Measurements from ENCODE around the gene NGEF. TPM values are rescaled to one million over a fixed set of nuclear protein-coding genes. Genes with fewer than 3 reads are reported as not detected.

NGEF gene
- total RNA-seq, 1 experiment from 2014 or later, result 5.4 TPM

DNA sequence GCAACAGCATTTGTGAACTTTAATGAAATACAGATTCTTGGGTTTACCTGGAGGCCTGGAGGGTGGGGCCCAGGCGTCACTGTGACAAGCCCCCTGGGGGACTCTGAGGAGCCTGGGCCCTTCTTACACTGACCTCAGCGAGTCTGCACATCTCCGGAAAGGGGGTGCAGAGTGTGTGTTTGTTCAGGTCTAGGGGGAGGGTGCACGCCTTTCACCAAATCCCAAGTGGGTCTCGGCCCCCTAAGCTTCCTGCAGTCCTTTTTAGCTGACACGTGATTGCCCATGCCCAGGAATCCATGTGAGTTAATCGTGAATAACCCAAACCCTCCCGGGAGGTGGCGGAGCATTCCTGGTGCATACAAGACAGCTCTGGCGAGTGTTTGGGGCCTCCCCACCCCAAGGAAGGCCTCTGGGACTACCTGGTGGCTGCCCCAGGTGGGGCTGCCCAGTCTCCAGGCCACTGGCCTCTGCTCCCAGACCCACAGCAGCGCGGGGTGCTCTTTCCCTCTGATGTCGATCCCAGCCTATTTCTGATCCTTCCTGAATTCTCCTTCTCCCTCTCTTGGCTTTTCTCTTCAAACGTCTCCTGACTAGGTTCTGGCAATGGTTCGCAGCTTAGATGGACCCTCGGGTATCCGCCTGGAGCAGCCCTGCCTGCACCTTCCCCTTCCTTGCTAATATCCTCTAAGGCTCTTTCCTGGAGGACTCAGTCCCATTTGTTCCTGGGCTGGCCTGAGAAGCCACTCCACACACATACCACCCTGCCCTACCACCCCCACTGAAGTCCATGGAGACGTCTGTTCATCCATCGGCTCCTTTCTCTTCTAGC, 10.0 kb downstream of the NGEF start:
- Mint-ChIP-seq H3K9me3 (no peaks in the 10 kb centered on the region), H3K27me3 (ENCODE audit: low read depth) (peaks cover 2% of the 10 kb centered on the region; the same call in 1 of the 2 replicates), H3K27ac (no peak overlapping the region), H3K4me1 (no peaks in the 10 kb centered on the region), H3K4me3 (no peak overlapping the region), H3K36me3 (no peaks in the 10 kb centered on the region)
- ChIA-PET POLR2A (interaction anchor here (0.6 kb wide), 1 partner anchor 1077 kb away, joined by 13 read pairs; the partner anchor contains the start of gene NPPC), CTCF (interaction anchor here (1.1 kb wide), 1 partner anchor 26 kb away, joined by 4 read pairs; no protein-coding TSS in a partner anchor)
- no peak for DNase-seq (ENCODE audit: low spot score)
- ATAC-seq, result no peak
- TF ChIP-seq MLX (CRISPR knock-in tag; IDR thresholded peaks at IDR 0.05), result no peak
- no peak for TF ChIP-seq TEAD1 (CRISPR knock-in tag; IDR thresholded peaks at IDR 0.05)
- TF ChIP-seq TCF7 (CRISPR knock-in tag; IDR thresholded peaks at IDR 0.05; ENCODE audit: low read depth), result no peak
- TF ChIP-seq MYBL2 (CRISPR knock-in tag; IDR thresholded peaks at IDR 0.05), result no peak
- TF ChIP-seq FOXP1 (CRISPR knock-in tag; IDR thresholded peaks at IDR 0.05; ENCODE audit: borderline replicate concordance), result no peak
- no peak for TF ChIP-seq JAZF1 (CRISPR knock-in tag; IDR thresholded peaks at IDR 0.05)
- TF ChIP-seq HMGXB4 (CRISPR knock-in tag; IDR thresholded peaks at IDR 0.05), result no peak
- no peak for TF ChIP-seq CREM (CRISPR knock-in tag; IDR thresholded peaks at IDR 0.05)
- no peak for TF ChIP-seq CREB1 (CRISPR knock-in tag; IDR thresholded peaks at IDR 0.05)
- TF ChIP-seq, protein P1, sequence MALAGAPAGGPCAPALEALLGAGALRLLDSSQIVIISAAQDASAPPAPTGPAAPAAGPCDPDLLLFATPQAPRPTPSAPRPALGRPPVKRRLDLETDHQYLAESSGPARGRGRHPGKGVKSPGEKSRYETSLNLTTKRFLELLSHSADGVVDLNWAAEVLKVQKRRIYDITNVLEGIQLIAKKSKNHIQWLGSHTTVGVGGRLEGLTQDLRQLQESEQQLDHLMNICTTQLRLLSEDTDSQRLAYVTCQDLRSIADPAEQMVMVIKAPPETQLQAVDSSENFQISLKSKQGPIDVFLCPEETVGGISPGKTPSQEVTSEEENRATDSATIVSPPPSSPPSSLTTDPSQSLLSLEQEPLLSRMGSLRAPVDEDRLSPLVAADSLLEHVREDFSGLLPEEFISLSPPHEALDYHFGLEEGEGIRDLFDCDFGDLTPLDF (CRISPR knock-in tag; IDR thresholded peaks at IDR 0.05), result no peak
- no peak for TF ChIP-seq NR1H2 (CRISPR knock-in tag; IDR thresholded peaks at IDR 0.05)
- TF ChIP-seq GRHL2 (CRISPR knock-in tag; IDR thresholded peaks at IDR 0.05; ENCODE audit: insufficient replicate concordance, severe bottlenecking), result no peak
- TF ChIP-seq ZNF423 (CRISPR knock-in tag; IDR thresholded peaks at IDR 0.05), result no peak
- TF ChIP-seq NFYB (CRISPR knock-in tag; conservative IDR thresholded peaks at IDR 0.05; ENCODE audit: low read depth), result no peak

- ATAC-seq, result no peak
- no peaks in the 10 kb centered on the region for H3K9me3 Mint-ChIP-seq
- no peak for TF ChIP-seq TEAD4 (CRISPR knock-in tag; IDR thresholded peaks at IDR 0.05)
- no peak for TF ChIP-seq NR3C1 (CRISPR knock-in tag; conservative IDR thresholded peaks at IDR 0.05; ENCODE audit: low read depth)
- TF ChIP-seq, protein P2, sequence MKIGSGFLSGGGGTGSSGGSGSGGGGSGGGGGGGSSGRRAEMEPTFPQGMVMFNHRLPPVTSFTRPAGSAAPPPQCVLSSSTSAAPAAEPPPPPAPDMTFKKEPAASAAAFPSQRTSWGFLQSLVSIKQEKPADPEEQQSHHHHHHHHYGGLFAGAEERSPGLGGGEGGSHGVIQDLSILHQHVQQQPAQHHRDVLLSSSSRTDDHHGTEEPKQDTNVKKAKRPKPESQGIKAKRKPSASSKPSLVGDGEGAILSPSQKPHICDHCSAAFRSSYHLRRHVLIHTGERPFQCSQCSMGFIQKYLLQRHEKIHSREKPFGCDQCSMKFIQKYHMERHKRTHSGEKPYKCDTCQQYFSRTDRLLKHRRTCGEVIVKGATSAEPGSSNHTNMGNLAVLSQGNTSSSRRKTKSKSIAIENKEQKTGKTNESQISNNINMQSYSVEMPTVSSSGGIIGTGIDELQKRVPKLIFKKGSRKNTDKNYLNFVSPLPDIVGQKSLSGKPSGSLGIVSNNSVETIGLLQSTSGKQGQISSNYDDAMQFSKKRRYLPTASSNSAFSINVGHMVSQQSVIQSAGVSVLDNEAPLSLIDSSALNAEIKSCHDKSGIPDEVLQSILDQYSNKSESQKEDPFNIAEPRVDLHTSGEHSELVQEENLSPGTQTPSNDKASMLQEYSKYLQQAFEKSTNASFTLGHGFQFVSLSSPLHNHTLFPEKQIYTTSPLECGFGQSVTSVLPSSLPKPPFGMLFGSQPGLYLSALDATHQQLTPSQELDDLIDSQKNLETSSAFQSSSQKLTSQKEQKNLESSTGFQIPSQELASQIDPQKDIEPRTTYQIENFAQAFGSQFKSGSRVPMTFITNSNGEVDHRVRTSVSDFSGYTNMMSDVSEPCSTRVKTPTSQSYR (CRISPR knock-in tag; IDR thresholded peaks at IDR 0.05), result no peak
- no peak for TF ChIP-seq ZNF396 (CRISPR knock-in tag; IDR thresholded peaks at IDR 0.05; ENCODE audit: borderline replicate concordance)
- no peak for TF ChIP-seq ZNF416 (CRISPR knock-in tag; IDR thresholded peaks at IDR 0.05)
- TF ChIP-seq NFATC4 (CRISPR knock-in tag; IDR thresholded peaks at IDR 0.05), result no peak
- no peak for TF ChIP-seq ZNF425 (CRISPR knock-in tag; conservative IDR thresholded peaks at IDR 0.05)
- TF ChIP-seq NR1H2 (CRISPR knock-in tag; IDR thresholded peaks at IDR 0.05), result no peak
- no peak for DNase-seq (ENCODE audit: low spot score)
- no peak overlapping the region for H3K27ac Mint-ChIP-seq
- no peaks in the 10 kb centered on the region for H3K36me3 Mint-ChIP-seq
- H3K4me1 Mint-ChIP-seq, result no peaks in the 10 kb centered on the region
- no peak overlapping the region for H3K4me3 Mint-ChIP-seq
- H3K27me3 Mint-ChIP-seq (ENCODE audit: low read depth), result peaks cover 2% of the 10 kb centered on the region; the same call in 1 of the 2 replicates
- ChIA-PET CTCF (no interaction called here), POLR2A (no interaction called here)
Observed at GRCh38 chr2:233000886-233001750, 11.9 kb downstream of the NGEF start.
